WTC11 (cell line): ENCODE data around the gene TMEM218.

Source experiments
- CREB1 ChIP-seq: sonication (generic); formaldehyde crosslinking; IDR thresholded peaks from 2 replicates; pipeline ENCODE4 v1.8.0; 2023; ENCODE audit warnings: mild to moderate bottlenecking, missing genetic modification reagents
- CTCF ChIP-seq: fragments of 200-600 bp; IDR thresholded peaks from 2 replicates; pipeline ENCODE4 v1.8.0; 2022; ENCODE audit warnings: antibody characterized with exemption
- NR2C2 ChIP-seq: sonication (generic); formaldehyde crosslinking; IDR thresholded peaks from 2 replicates; pipeline ENCODE4 v1.8.0; 2022; ENCODE audit warnings: mild to moderate bottlenecking, missing genetic modification reagents
- TF ChIP-seq, protein P1 (sequence below): sonication (generic); formaldehyde crosslinking; IDR thresholded peaks from 2 replicates; pipeline ENCODE4 v1.8.0; 2022; ENCODE audit warnings: mild to moderate bottlenecking, missing genetic modification reagents

DNA sequence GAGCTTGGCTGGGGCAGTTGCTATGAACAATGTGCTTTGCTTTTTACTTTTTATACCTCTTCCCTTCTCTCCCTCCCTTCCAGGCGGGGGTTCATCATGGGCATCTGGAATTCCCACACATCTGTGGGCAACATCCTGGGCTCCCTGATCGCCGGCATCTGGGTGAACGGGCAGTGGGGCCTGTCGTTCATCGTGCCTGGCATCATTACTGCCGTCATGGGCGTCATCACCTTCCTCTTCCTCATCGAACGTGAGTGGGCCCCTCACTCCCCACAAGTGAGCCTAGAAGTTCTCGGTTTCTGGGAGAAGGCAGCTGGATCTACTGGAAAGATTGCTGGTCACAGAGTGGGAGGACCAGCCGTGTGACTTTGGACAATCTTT is 30.9 kb downstream of the TMEM218 start:
- TF ChIP-seq CREB1 (no peak), NR2C2 (CRISPR knock-in tag) (no peak), CTCF (no peak)
- TF ChIP-seq, protein P1, sequence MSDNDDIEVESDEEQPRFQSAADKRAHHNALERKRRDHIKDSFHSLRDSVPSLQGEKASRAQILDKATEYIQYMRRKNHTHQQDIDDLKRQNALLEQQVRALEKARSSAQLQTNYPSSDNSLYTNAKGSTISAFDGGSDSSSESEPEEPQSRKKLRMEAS (CRISPR knock-in tag): no peak
